ENCODE measurements around the gene GPR68.
"Not testable (repeated sequence)": the region's sequence is repeated elsewhere in the genome, so short reads cannot be mapped to it uniquely, and the experiment has no call there.

The GPR68 gene

GRCh38 chr14:91190853-91191252, 53.7 kb downstream of the GPR68 start:
- DNase-seq (ENCODE audit: low spot score) = no peak

- no peak for DNase-seq (ENCODE audit: low spot score)
These were observed 57.2 kb downstream of the GPR68 start for GRCh38 chr14:91187271-91187670.

GRCh38 chr14:91186515-91187066, 57.9 kb downstream of the GPR68 start:
- no peak for DNase-seq (ENCODE audit: low spot score)

- DNase-seq (ENCODE audit: low spot score) = no peak
These were observed 58.8 kb downstream of the GPR68 start for GRCh38 chr14:91185721-91186120.

- no peak for DNase-seq (ENCODE audit: low spot score)
These were observed 59.9 kb downstream of the GPR68 start for GRCh38 chr14:91184559-91184958.

GRCh38 chr14:91182753-91183152, 61.8 kb downstream of the GPR68 start:
- not testable (repeated sequence) for DNase-seq (ENCODE audit: low spot score)

Measured in pons (tissue), 1 donor.